Measurements from ENCODE around the gene PRSS21. TPM values are rescaled to one million over a fixed set of nuclear protein-coding genes. Genes with fewer than 3 reads are reported as not detected.

PRSS21 gene
- total RNA-seq, 1 experiment from 2014 or later: 1.5 TPM

DNA sequence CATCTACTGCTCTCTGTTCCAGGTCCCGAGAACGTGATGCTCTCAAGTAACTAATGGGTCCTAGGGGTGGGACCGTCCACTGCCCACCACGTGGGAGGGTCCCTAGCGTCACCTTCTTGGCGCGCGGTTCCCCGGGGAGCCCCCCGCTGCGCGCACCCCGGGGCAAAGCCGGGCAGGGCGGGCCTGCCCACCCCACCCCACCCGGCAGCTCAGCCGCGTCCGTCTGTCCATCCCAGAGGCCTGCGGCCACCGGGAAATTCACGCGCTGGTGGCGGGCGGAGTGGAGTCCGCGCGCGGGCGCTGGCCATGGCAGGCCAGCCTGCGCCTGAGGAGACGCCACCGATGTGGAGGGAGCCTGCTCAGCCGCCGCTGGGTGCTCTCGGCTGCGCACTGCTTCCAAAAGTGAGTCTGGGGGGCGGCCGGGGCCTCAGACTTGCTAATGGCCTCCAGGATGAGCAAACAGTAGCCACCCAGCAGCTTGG is 18.3 kb upstream of the PRSS21 start:
- H3K27ac Mint-ChIP-seq: no peak overlapping the region
- TF ChIP-seq SP1 (CRISPR knock-in tag; conservative IDR thresholded peaks at IDR 0.05) (no peak), CREB1 (CRISPR knock-in tag; IDR thresholded peaks at IDR 0.05) (no peak)
- ATAC-seq: no peak; the same call in 1 of the 2 replicates
- no peak for DNase-seq (ENCODE audit: low spot score)
- H3K9me3 Mint-ChIP-seq: peaks cover 14% of the 10 kb centered on the region
- H3K4me3 Mint-ChIP-seq: no peak overlapping the region
- H3K4me1 Mint-ChIP-seq: no peaks in the 10 kb centered on the region
- ChIA-PET CTCF (interaction anchor here (0.7 to 3.8 kb wide), 16 partner anchors 9 to 166 kb away, joined by 3 to 29 read pairs (median 8); partner anchors contain the start of genes PRSS21, PRSS22 and PRSS33), POLR2A (no interaction called here)
- H3K27me3 Mint-ChIP-seq (ENCODE audit: low read depth): peaks cover 9% of the 10 kb centered on the region; the same call in 1 of the 2 replicates
- no peaks in the 10 kb centered on the region for H3K36me3 Mint-ChIP-seq

DNA sequence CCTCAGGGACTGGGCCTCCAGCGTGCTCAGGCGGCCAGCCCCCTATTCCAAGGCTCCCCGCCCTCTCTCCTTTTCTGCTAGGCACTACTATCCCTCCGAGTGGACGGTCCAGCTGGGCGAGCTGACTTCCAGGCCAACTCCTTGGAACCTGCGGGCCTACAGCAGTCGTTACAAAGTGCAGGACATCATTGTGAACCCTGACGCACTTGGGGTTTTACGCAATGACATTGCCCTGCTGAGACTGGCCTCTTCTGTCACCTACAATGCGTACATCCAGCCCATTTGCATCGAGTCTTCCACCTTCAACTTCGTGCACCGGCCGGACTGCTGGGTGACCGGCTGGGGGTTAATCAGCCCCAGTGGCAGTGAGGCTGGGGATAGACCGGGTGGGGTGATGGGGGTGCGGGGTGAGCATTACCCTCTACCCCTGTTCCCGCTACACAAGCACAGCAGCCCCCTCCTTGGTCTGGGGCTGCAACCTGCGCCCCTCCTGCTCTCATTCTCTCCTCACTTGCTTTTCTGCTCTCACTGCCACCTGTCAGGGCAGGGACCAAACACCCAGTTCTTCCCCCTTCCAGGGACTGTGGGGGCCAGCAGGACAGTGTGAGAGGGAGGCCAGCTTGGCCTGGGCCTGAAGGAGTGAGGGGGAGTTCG is 17.7 kb upstream of the PRSS21 start:
- Mint-ChIP-seq H3K9me3 (peaks cover 16% of the 10 kb centered on the region), H3K4me1 (no peaks in the 10 kb centered on the region), H3K27me3 (ENCODE audit: low read depth) (peaks cover 9% of the 10 kb centered on the region; the same call in 1 of the 2 replicates), H3K27ac (no peak overlapping the region), H3K4me3 (no peak overlapping the region), H3K36me3 (no peaks in the 10 kb centered on the region)
- no peak for ATAC-seq
- ChIA-PET POLR2A (no interaction called here), CTCF (interaction anchor here (1.6 to 3.8 kb wide), 3 partner anchors 14 to 40 kb away, joined by 18 to 25 read pairs (median 21); partner anchors contain the start of gene PRSS21)
- TF ChIP-seq, protein P1, sequence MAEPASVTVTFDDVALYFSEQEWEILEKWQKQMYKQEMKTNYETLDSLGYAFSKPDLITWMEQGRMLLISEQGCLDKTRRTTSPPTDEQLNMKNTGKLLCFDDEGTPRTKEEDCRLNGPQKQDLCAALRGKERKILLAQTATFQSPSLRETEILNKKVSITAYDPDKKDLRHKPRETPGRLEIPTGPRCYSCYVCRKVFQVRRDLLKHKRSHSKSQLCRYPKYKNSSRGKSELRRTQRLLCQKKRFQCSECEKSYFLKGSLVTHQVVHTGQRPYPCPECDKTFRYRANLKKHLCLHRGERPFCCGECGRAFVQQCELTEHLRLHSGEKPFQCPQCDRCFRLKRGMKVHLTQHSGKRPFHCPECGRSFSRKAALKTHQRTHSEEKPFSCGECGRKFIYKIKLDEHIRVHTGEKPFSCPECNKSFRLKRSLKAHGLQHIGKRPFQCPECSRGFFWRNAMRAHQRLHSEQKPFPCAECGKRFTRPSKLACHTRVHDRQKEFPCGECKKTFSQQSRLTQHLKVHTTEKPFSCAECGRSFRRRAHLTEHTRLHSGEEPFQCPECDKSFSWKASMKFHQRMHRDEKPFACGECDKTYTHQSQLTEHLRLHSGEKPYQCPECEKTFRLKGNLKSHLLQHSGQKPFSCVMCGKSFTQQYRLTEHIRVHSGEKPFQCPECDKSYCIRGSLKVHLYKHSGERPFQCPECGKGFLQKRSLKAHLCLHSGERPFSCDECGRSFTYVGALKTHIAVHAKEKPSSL (CRISPR knock-in tag; conservative IDR thresholded peaks at IDR 0.05): no peak
- TF ChIP-seq NFYB (CRISPR knock-in tag; conservative IDR thresholded peaks at IDR 0.05; ENCODE audit: low read depth) (no peak), MYBL2 (CRISPR knock-in tag; IDR thresholded peaks at IDR 0.05) (no peak), PRRX2 (CRISPR knock-in tag; IDR thresholded peaks at IDR 0.05) (no peak), FOXJ3 (CRISPR knock-in tag; IDR thresholded peaks at IDR 0.05; ENCODE audit: borderline replicate concordance) (no peak), ATF1 (CRISPR knock-in tag; IDR thresholded peaks at IDR 0.05) (no peak), ETV6 (CRISPR knock-in tag; IDR thresholded peaks at IDR 0.05) (no peak), SP1 (CRISPR knock-in tag; conservative IDR thresholded peaks at IDR 0.05) (no peak), JAZF1 (CRISPR knock-in tag; IDR thresholded peaks at IDR 0.05) (no peak), JUN (CRISPR knock-in tag; IDR thresholded peaks at IDR 0.05) (no peak)
- TF ChIP-seq, protein P2, sequence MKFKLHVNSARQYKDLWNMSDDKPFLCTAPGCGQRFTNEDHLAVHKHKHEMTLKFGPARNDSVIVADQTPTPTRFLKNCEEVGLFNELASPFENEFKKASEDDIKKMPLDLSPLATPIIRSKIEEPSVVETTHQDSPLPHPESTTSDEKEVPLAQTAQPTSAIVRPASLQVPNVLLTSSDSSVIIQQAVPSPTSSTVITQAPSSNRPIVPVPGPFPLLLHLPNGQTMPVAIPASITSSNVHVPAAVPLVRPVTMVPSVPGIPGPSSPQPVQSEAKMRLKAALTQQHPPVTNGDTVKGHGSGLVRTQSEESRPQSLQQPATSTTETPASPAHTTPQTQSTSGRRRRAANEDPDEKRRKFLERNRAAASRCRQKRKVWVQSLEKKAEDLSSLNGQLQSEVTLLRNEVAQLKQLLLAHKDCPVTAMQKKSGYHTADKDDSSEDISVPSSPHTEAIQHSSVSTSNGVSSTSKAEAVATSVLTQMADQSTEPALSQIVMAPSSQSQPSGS (CRISPR knock-in tag; IDR thresholded peaks at IDR 0.05; ENCODE audit: borderline replicate concordance, low read depth): no peak
- TF ChIP-seq, protein P3, sequence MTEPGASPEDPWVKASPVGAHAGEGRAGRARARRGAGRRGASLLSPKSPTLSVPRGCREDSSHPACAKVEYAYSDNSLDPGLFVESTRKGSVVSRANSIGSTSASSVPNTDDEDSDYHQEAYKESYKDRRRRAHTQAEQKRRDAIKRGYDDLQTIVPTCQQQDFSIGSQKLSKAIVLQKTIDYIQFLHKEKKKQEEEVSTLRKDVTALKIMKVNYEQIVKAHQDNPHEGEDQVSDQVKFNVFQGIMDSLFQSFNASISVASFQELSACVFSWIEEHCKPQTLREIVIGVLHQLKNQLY (CRISPR knock-in tag; IDR thresholded peaks at IDR 0.05): no peak
- TF ChIP-seq, protein P4, sequence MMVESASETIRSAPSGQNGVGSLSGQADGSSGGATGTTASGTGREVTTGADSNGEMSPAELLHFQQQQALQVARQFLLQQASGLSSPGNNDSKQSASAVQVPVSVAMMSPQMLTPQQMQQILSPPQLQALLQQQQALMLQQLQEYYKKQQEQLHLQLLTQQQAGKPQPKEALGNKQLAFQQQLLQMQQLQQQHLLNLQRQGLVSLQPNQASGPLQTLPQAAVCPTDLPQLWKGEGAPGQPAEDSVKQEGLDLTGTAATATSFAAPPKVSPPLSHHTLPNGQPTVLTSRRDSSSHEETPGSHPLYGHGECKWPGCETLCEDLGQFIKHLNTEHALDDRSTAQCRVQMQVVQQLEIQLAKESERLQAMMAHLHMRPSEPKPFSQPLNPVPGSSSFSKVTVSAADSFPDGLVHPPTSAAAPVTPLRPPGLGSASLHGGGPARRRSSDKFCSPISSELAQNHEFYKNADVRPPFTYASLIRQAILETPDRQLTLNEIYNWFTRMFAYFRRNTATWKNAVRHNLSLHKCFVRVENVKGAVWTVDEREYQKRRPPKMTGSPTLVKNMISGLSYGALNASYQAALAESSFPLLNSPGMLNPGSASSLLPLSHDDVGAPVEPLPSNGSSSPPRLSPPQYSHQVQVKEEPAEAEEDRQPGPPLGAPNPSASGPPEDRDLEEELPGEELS (CRISPR knock-in tag; IDR thresholded peaks at IDR 0.05): no peak
- no peak for DNase-seq (ENCODE audit: low spot score)

DNA sequence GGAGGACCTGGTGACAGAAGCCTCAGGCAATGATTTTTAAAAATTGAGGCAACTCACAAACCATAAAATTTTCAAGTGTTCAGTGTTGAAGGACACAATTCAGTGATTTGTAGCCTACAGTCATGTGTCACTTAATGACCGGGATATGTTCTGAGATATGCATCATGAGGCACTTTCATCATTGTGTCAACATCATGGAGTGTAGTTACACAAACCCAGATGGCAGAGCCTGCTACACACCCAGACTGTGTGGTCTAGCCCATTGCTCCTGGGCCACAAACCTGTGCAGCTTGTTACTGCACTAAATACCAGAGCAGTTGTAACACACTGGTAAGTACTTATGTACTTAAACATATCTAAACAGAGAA is 17.2 kb upstream of the PRSS21 start:
- Mint-ChIP-seq H3K27me3 (ENCODE audit: low read depth) (peaks cover 14% of the 10 kb centered on the region), H3K4me1 (no peaks in the 10 kb centered on the region), H3K9me3 (peaks cover 16% of the 10 kb centered on the region), H3K4me3 (no peak overlapping the region), H3K27ac (no peak overlapping the region), H3K36me3 (no peaks in the 10 kb centered on the region)
- DNase-seq (ENCODE audit: low spot score) (no peak), ATAC-seq (no peak)
- POLR2A ChIA-PET: no interaction called here
- CTCF ChIA-PET: interaction anchor here (0.7 kb wide), 1 partner anchor 75 kb away, joined by 3 read pairs; no protein-coding TSS in a partner anchor
- TF ChIP-seq, protein P2 (CRISPR knock-in tag; IDR thresholded peaks at IDR 0.05; ENCODE audit: borderline replicate concordance, low read depth): no peak
- no peak for TF ChIP-seq FOXK1 (CRISPR knock-in tag; IDR thresholded peaks at IDR 0.05)
- TF ChIP-seq, protein P5, sequence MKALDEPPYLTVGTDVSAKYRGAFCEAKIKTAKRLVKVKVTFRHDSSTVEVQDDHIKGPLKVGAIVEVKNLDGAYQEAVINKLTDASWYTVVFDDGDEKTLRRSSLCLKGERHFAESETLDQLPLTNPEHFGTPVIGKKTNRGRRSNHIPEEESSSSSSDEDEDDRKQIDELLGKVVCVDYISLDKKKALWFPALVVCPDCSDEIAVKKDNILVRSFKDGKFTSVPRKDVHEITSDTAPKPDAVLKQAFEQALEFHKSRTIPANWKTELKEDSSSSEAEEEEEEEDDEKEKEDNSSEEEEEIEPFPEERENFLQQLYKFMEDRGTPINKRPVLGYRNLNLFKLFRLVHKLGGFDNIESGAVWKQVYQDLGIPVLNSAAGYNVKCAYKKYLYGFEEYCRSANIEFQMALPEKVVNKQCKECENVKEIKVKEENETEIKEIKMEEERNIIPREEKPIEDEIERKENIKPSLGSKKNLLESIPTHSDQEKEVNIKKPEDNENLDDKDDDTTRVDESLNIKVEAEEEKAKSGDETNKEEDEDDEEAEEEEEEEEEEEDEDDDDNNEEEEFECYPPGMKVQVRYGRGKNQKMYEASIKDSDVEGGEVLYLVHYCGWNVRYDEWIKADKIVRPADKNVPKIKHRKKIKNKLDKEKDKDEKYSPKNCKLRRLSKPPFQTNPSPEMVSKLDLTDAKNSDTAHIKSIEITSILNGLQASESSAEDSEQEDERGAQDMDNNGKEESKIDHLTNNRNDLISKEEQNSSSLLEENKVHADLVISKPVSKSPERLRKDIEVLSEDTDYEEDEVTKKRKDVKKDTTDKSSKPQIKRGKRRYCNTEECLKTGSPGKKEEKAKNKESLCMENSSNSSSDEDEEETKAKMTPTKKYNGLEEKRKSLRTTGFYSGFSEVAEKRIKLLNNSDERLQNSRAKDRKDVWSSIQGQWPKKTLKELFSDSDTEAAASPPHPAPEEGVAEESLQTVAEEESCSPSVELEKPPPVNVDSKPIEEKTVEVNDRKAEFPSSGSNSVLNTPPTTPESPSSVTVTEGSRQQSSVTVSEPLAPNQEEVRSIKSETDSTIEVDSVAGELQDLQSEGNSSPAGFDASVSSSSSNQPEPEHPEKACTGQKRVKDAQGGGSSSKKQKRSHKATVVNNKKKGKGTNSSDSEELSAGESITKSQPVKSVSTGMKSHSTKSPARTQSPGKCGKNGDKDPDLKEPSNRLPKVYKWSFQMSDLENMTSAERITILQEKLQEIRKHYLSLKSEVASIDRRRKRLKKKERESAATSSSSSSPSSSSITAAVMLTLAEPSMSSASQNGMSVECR (CRISPR knock-in tag; IDR thresholded peaks at IDR 0.05; ENCODE audit: borderline replicate concordance): no peak

Data from WTC11 (cell line).